Brain microvascular endothelial cell (primary cell): Measurements from ENCODE around the gene TMEM161A.
A peak's percentile ranks its signal among the peaks of the same experiment; 100 is the strongest.
"Not testable (repeated sequence)": the region's sequence is repeated elsewhere in the genome, so short reads cannot be mapped to it uniquely, and the experiment has no call there.

Experiments used
- DNase-seq: peaks from one replicate; pipeline ENCODE4 v3.0.0-alpha.2; 2020
- H3K27ac ChIP-seq: fragments of 250-450 bp; sonication (Bioruptor Pico); 2 replicates; pipeline ENCODE4 v1.5.1; 2020; ENCODE audit warnings: mild to moderate bottlenecking, moderate library complexity
- H3K27me3 ChIP-seq: fragments of 250-450 bp; sonication (Bioruptor Pico); replicated peaks from 2 replicates; pipeline ENCODE4 v1.5.1; 2020; ENCODE audit warnings: mild to moderate bottlenecking
- H3K36me3 ChIP-seq: fragments of 250-450 bp; sonication (Bioruptor Pico); replicated peaks from 2 replicates; pipeline ENCODE4 v1.5.1; 2020; ENCODE audit warnings: mild to moderate bottlenecking
- H3K4me3 ChIP-seq: 2 replicates; pipeline ENCODE4 v1.5.1; 2011; ENCODE audit warnings: low read depth, mild to moderate bottlenecking, control low read depth, low read length, moderate library complexity
- in situ Hi-C: cut with HindIII; loops from 2 replicates; pipeline ENCODE4 v1.10.0; 2017; ENCODE audit warnings: low sequenced_read_pairs, low pct_ligation_motif_present
- TF ChIP-seq, protein P1 (sequence below): IDR thresholded peaks from 2 replicates; pipeline ENCODE4 v1.5.1; 2011; ENCODE audit warnings: low read depth, mild to moderate bottlenecking, moderate library complexity, low read length, control low read depth, inconsistent platforms; ENCODE audit errors: missing control alignments

TMEM161A gene

GRCh38 chr19:19145281-19145680 lies 7.0 kb upstream of the TMEM161A start:
- in situ Hi-C loops: no loop called here

GRCh38 chr19:19142347-19142746 lies 4.1 kb upstream of the TMEM161A start:
- TF ChIP-seq, protein P1, sequence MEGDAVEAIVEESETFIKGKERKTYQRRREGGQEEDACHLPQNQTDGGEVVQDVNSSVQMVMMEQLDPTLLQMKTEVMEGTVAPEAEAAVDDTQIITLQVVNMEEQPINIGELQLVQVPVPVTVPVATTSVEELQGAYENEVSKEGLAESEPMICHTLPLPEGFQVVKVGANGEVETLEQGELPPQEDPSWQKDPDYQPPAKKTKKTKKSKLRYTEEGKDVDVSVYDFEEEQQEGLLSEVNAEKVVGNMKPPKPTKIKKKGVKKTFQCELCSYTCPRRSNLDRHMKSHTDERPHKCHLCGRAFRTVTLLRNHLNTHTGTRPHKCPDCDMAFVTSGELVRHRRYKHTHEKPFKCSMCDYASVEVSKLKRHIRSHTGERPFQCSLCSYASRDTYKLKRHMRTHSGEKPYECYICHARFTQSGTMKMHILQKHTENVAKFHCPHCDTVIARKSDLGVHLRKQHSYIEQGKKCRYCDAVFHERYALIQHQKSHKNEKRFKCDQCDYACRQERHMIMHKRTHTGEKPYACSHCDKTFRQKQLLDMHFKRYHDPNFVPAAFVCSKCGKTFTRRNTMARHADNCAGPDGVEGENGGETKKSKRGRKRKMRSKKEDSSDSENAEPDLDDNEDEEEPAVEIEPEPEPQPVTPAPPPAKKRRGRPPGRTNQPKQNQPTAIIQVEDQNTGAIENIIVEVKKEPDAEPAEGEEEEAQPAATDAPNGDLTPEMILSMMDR: no peak
- no peak overlapping the region for H3K27ac ChIP-seq
- H3K4me3 ChIP-seq: no peak overlapping the region
- DNase-seq: no peak
- H3K36me3 ChIP-seq: no peaks in the 10 kb centered on the region
- in situ Hi-C loops: no loop called here
- H3K27me3 ChIP-seq: no peaks in the 10 kb centered on the region

More at GRCh38 chr19:19145281-19145680, 7.0 kb upstream of the TMEM161A start:
- DNase-seq: no peak
- H3K27me3 ChIP-seq: no peaks in the 10 kb centered on the region
- H3K36me3 ChIP-seq: no peaks in the 10 kb centered on the region
- TF ChIP-seq, protein P1: no peak
- no peak overlapping the region for H3K4me3 ChIP-seq
- H3K27ac ChIP-seq: no peak overlapping the region

GRCh38 chr19:19140476-19140875 lies 2.2 kb upstream of the TMEM161A start:
- DNase-seq: no peak
- in situ Hi-C loops: no loop called here

DNA sequence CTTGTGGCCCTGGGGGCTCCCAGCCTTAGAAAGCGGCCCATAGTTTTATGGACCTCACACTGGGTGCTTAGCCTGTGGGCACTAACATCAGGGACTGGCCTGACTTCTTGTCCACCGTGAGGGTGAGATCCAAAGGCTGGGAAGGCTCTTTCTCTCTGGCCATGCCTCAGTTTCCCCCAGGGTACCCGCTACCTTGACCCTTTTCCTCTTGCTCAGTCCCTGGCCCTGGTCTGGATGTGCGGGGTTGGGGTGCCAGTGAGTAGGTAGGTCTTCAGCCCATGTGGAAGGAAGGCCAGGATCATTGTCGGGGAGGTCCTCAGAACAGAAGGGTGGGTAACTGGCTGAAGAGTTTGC lies 1.6 kb upstream of the TMEM161A start:
- in situ Hi-C loops: no loop called here
- no peak overlapping the region for H3K4me3 ChIP-seq
- TF ChIP-seq, protein P1: no peak
- H3K27ac ChIP-seq: no peak overlapping the region
- no peaks in the 10 kb centered on the region for H3K36me3 ChIP-seq
- no peaks in the 10 kb centered on the region for H3K27me3 ChIP-seq
- no peak for DNase-seq

More at GRCh38 chr19:19140476-19140875, 2.2 kb upstream of the TMEM161A start:
- TF ChIP-seq, protein P1: no peak
- Histone ChIP-seq H3K27ac (no peak overlapping the region), H3K36me3 (no peaks in the 10 kb centered on the region), H3K27me3 (no peaks in the 10 kb centered on the region), H3K4me3 (no peak overlapping the region)

GRCh38 chr19:19137556-19138108 lies 646 bp downstream of the TMEM161A start:
- no peaks in the 10 kb centered on the region for H3K27me3 ChIP-seq
- peak overlapping the region; percentile 62 for H3K27ac ChIP-seq
- TF ChIP-seq, protein P1: no peak
- no peak for DNase-seq
- H3K36me3 ChIP-seq: no peaks in the 10 kb centered on the region
- in situ Hi-C loops: no loop called here
- H3K4me3 ChIP-seq: peak overlapping the region; percentile 84

DNA sequence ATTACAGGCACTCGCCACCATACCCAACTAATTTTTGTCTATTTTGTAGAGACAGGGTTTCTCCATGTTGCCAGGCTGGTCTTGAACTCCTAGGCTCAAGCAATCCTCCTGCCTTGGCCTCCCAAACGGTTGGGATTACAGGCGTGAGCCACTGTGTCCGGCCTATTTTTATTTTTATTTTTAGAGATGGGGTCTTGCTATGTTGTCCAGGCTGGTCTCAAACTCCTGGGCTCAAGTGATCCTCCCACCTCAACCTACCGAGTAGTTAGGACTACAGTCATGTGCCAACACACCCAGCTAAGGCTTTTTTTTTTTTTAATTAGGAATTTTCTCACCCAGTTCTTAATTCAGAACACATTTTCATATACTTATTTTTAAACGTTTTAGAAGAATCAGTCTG lies 2.6 kb downstream of the TMEM161A start:
- H3K27ac ChIP-seq, H3K36me3 ChIP-seq, H3K27me3 ChIP-seq, in situ Hi-C loops, H3K4me3 ChIP-seq, DNase-seq: not testable (repeated sequence)
